ENCODE data around the gene PLEKHB2. TPM values are rescaled to one million over a fixed set of nuclear protein-coding genes. Genes with fewer than 3 reads are reported as not detected.

The PLEKHB2 gene
- total RNA-seq, 2 donors from 2014 or later = 22.4 to 35.0 TPM

- intact Hi-C loops (cut with DNase I) = no loop called here
- no peak for TF ChIP-seq POLR2A (IDR thresholded peaks at IDR 0.05)
- no peak for TF ChIP-seq CTCF (IDR thresholded peaks at IDR 0.05)
These were observed 16.3 kb downstream of the PLEKHB2 start for GRCh38 chr2:131121464-131121863.

GRCh38 chr2:131122496-131122895 is 17.4 kb downstream of the PLEKHB2 start:
- Histone ChIP-seq H3K36me3 (replicated peaks in 1 of 2; ENCODE audit: insufficient read depth in 1 of 2, low read depth in 2 of 2) (peaks cover 0 to 11% of the 10 kb centered on the region in 2 donors), H3K4me3 (no peak overlapping the region), H3K27ac (no peak overlapping the region), H3K4me1 (no peaks in the 10 kb centered on the region), H3K9me3 (no peaks in the 10 kb centered on the region), H3K27me3 (no peaks in the 10 kb centered on the region)
- DNase-seq = no peak
- no peak for ATAC-seq
- 97 to 100% methylated on average over 4 of the region's 4 CpGs for WGBS, 2 donors
- intact Hi-C loops (cut with DNase I) = no loop called here
- TF ChIP-seq POLR2A (IDR thresholded peaks at IDR 0.05) (no peak), CTCF (IDR thresholded peaks at IDR 0.05) (no peak)

More at GRCh38 chr2:131121464-131121863, 16.3 kb downstream of the PLEKHB2 start:
- H3K27ac ChIP-seq = no peak overlapping the region
- no peaks in the 10 kb centered on the region for H3K9me3 ChIP-seq
- no peak for DNase-seq
- no peaks in the 10 kb centered on the region for H3K4me1 ChIP-seq
- WGBS, 2 donors = 87 to 95% methylated on average over 4 of the region's 4 CpGs
- H3K4me3 ChIP-seq = no peak overlapping the region
- H3K36me3 ChIP-seq (replicated peaks in 1 of 2; ENCODE audit: insufficient read depth in 1 of 2, low read depth in 2 of 2) = peaks cover 0 to 4% of the 10 kb centered on the region in 2 donors
- H3K27me3 ChIP-seq = no peaks in the 10 kb centered on the region
- ATAC-seq = no peak

- TF ChIP-seq CTCF (IDR thresholded peaks at IDR 0.05) = no peak
- no peak for TF ChIP-seq POLR2A (IDR thresholded peaks at IDR 0.05)
- Histone ChIP-seq H3K27me3 (no peaks in the 10 kb centered on the region), H3K4me1 (no peaks in the 10 kb centered on the region), H3K27ac (no peak overlapping the region), H3K36me3 (replicated peaks in 1 of 2; ENCODE audit: insufficient read depth in 1 of 2, low read depth in 2 of 2) (peaks cover 0 to 15% of the 10 kb centered on the region in 2 donors), H3K4me3 (no peak overlapping the region), H3K9me3 (no peaks in the 10 kb centered on the region)
- ATAC-seq (no peak), DNase-seq (no peak)
- 95 to 96% methylated on average over 3 of the region's 3 CpGs for WGBS, 2 donors
- intact Hi-C loops (cut with DNase I) = no loop called here
These were observed 18.1 kb downstream of the PLEKHB2 start for GRCh38 chr2:131123192-131123591.

GRCh38 chr2:131125195-131125757 is 20.1 kb downstream of the PLEKHB2 start:
- 81 to 92% methylated on average over 7 of the region's 7 CpGs for WGBS, 2 donors
- no peak overlapping the region for H3K27ac ChIP-seq
- peaks cover 0 to 19% of the 10 kb centered on the region in 2 donors for H3K36me3 ChIP-seq (replicated peaks in 1 of 2; ENCODE audit: insufficient read depth in 1 of 2, low read depth in 2 of 2)
- intact Hi-C loops (cut with DNase I) = no loop called here
- no peak overlapping the region for H3K4me3 ChIP-seq
- H3K27me3 ChIP-seq = no peaks in the 10 kb centered on the region
- H3K9me3 ChIP-seq = no peaks in the 10 kb centered on the region
- no peak for ATAC-seq
- no peak for TF ChIP-seq CTCF (IDR thresholded peaks at IDR 0.05)
- TF ChIP-seq POLR2A (IDR thresholded peaks at IDR 0.05) = no peak
- no peaks in the 10 kb centered on the region for H3K4me1 ChIP-seq
- DNase-seq = no peak

- no peak for TF ChIP-seq POLR2A (IDR thresholded peaks at IDR 0.05)
- DNase-seq = no peak
- no peak for ATAC-seq
- no peaks in the 10 kb centered on the region for H3K9me3 ChIP-seq
- WGBS, 2 donors = 85 to 91% methylated on average over 5 of the region's 5 CpGs
- no peaks in the 10 kb centered on the region for H3K27me3 ChIP-seq
- H3K36me3 ChIP-seq (replicated peaks in 1 of 2; ENCODE audit: insufficient read depth in 1 of 2, low read depth in 2 of 2) = peaks cover 0 to 27% of the 10 kb centered on the region in 2 donors
- intact Hi-C loops (cut with DNase I) = no loop called here
- no peak overlapping the region for H3K4me3 ChIP-seq
- no peaks in the 10 kb centered on the region for H3K4me1 ChIP-seq
- H3K27ac ChIP-seq = no peak overlapping the region
These were observed 21.3 kb downstream of the PLEKHB2 start for GRCh38 chr2:131126436-131126835.
